WTC11 (cell line): ENCODE results near the gene FCHSD1. TPM values are rescaled to one million over a fixed set of nuclear protein-coding genes. Genes with fewer than 3 reads are reported as not detected.

Experiments used
- ATAC-seq: fragments of 200-7000 bp; cut with Tn5 transposase; 2 replicates; pipeline ENCODE4 v1.10.0; 2021; ENCODE audit warnings: mild to moderate bottlenecking, moderate library complexity
- CTCF ChIA-PET: fragments of 300-600 bp; sonication (Branson Sonifier 250); formaldehyde crosslinking; loops from one replicate; lab custom pipeline; 2021; ENCODE audit warnings: antibody characterized with exemption; lab: Charles Lee
- POLR2A ChIA-PET: fragments of 350-600 bp; sonication (Branson Sonifier 250); formaldehyde crosslinking; loops from one replicate; lab custom pipeline; 2021; ENCODE audit warnings: antibody characterized with exemption; lab: Charles Lee
- DNase-seq: peaks from one replicate; pipeline ENCODE4 v3.0.0; 2021; ENCODE audit warnings: low spot score
- H3K27ac Mint-ChIP-seq: 2 replicates; pipeline ENCODE4 v1.8.0; 2021; ENCODE audit warnings: mixed read lengths
- H3K27me3 Mint-ChIP-seq: 2 replicates; pipeline ENCODE4 v1.8.0; 2021; ENCODE audit warnings: low read depth, mild to moderate bottlenecking, moderate library complexity, mixed read lengths
- H3K36me3 Mint-ChIP-seq: 2 replicates; pipeline ENCODE4 v1.8.0; 2021; ENCODE audit warnings: mixed read lengths
- H3K4me1 Mint-ChIP-seq: 2 replicates; pipeline ENCODE4 v1.8.0; 2022; ENCODE audit warnings: mixed read lengths
- H3K4me3 Mint-ChIP-seq: 2 replicates; pipeline ENCODE4 v1.8.0; 2021; ENCODE audit warnings: mild to moderate bottlenecking, moderate library complexity, mixed read lengths
- H3K9me3 Mint-ChIP-seq: 2 replicates; pipeline ENCODE4 v1.8.0; 2021; ENCODE audit warnings: mixed read lengths
- ELF4 ChIP-seq: sonication (generic); formaldehyde crosslinking; IDR thresholded peaks from 2 replicates; pipeline ENCODE4 v1.8.1; 2022; ENCODE audit warnings: low read depth, mild to moderate bottlenecking, moderate library complexity, missing genetic modification reagents
- FOXK1 ChIP-seq: sonication (generic); formaldehyde crosslinking; IDR thresholded peaks from 2 replicates; pipeline ENCODE4 v1.8.0; 2022; ENCODE audit warnings: mild to moderate bottlenecking, moderate library complexity, missing genetic modification reagents
- FOXP1 ChIP-seq: sonication (generic); formaldehyde crosslinking; IDR thresholded peaks from 2 replicates; pipeline ENCODE4 v1.8.0; 2022; ENCODE audit warnings: missing genetic modification reagents, mild to moderate bottlenecking, moderate library complexity, borderline replicate concordance
- JAZF1 ChIP-seq: fragments of 250-450 bp; sonication (Bioruptor Pico); IDR thresholded peaks from 2 replicates; pipeline ENCODE4 v1.9.0; 2021; ENCODE audit warnings: moderate library complexity, mild to moderate bottlenecking, inconsistent platforms
- NR2C2 ChIP-seq: sonication (generic); formaldehyde crosslinking; IDR thresholded peaks from 2 replicates; pipeline ENCODE4 v1.8.0; 2022; ENCODE audit warnings: mild to moderate bottlenecking, missing genetic modification reagents
- NR3C1 ChIP-seq: sonication (generic); formaldehyde crosslinking; conservative IDR thresholded peaks from 2 replicates; pipeline ENCODE4 v1.8.1; 2023; ENCODE audit warnings: low read depth, mild to moderate bottlenecking, missing genetic modification reagents
- RELA ChIP-seq: sonication (generic); formaldehyde crosslinking; IDR thresholded peaks from 2 replicates; pipeline ENCODE4 v1.8.1; 2022; ENCODE audit warnings: missing genetic modification reagents, mild to moderate bottlenecking, borderline replicate concordance
- ZMAT4 ChIP-seq: fragments of 250-450 bp; sonication (Bioruptor Pico); IDR thresholded peaks from 2 replicates; pipeline ENCODE4 v1.9.0; 2021; ENCODE audit warnings: mild to moderate bottlenecking
- ZNF219 ChIP-seq: sonication (generic); formaldehyde crosslinking; IDR thresholded peaks from 2 replicates; pipeline ENCODE4 v1.8.0; 2023; ENCODE audit warnings: missing genetic modification reagents, mild to moderate bottlenecking, borderline replicate concordance
- ZNF232 ChIP-seq: sonication (generic); formaldehyde crosslinking; IDR thresholded peaks from 2 replicates; pipeline ENCODE4 v1.8.0; 2022; ENCODE audit warnings: mild to moderate bottlenecking, missing genetic modification reagents
- ZNF512 ChIP-seq: sonication (generic); formaldehyde crosslinking; IDR thresholded peaks from 2 replicates; pipeline ENCODE4 v1.8.1; 2022; ENCODE audit warnings: missing genetic modification reagents, borderline replicate concordance
- total RNA-seq: library from RNA; stranded (reverse); gene quantifications from 3 replicates; pipeline ENCODE4 v1.2.3, GENCODE V29; 2021
- TF ChIP-seq, protein P1 (sequence below): fragments of 250-450 bp; sonication (Bioruptor Pico); IDR thresholded peaks from 2 replicates; pipeline ENCODE4 v2.1.2; 2022; ENCODE audit warnings: mild to moderate bottlenecking, moderate library complexity
- TF ChIP-seq, protein P2 (sequence below): sonication (generic); formaldehyde crosslinking; conservative IDR thresholded peaks from 2 replicates; pipeline ENCODE4 v1.8.1; 2023; ENCODE audit warnings: mild to moderate bottlenecking, low read depth, missing genetic modification reagents, moderate library complexity
- TF ChIP-seq, protein P3 (sequence below): sonication (generic); formaldehyde crosslinking; IDR thresholded peaks from 2 replicates; pipeline ENCODE4 v1.8.1; 2023; ENCODE audit warnings: mild to moderate bottlenecking, missing genetic modification reagents, borderline replicate concordance

FCHSD1 gene
- total RNA-seq, 1 experiment from 2014 or later, result 50.3 TPM

GRCh38 chr5:141662028-141662427 lies 10.8 kb upstream of the FCHSD1 start (continued):
- TF ChIP-seq, protein P1, sequence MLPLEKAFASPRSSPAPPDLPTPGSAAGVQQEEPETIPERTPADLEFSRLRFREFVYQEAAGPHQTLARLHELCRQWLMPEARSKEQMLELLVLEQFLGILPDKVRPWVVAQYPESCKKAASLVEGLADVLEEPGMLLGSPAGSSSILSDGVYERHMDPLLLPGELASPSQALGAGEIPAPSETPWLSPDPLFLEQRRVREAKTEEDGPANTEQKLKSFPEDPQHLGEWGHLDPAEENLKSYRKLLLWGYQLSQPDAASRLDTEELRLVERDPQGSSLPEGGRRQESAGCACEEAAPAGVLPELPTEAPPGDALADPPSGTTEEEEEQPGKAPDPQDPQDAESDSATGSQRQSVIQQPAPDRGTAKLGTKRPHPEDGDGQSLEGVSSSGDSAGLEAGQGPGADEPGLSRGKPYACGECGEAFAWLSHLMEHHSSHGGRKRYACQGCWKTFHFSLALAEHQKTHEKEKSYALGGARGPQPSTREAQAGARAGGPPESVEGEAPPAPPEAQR (CRISPR knock-in tag), result no peak
- TF ChIP-seq FOXK1 (CRISPR knock-in tag), result no peak
- no peak for TF ChIP-seq RELA
- no peak for TF ChIP-seq JAZF1
- no peak for TF ChIP-seq NR2C2
- no peak for TF ChIP-seq ELF4 (CRISPR knock-in tag)
- TF ChIP-seq, all 79 proteins: peak for 0

GRCh38 chr5:141657937-141658545 lies 6.8 kb upstream of the FCHSD1 start:
- TF ChIP-seq ZNF232 (no peak), NR3C1 (no peak), ZMAT4 (CRISPR knock-in tag) (no peak), ZNF512 (CRISPR knock-in tag) (no peak), FOXP1 (no peak), ZNF219 (CRISPR knock-in tag) (no peak), ELF4 (CRISPR knock-in tag) (no peak)
- TF ChIP-seq, protein P2, sequence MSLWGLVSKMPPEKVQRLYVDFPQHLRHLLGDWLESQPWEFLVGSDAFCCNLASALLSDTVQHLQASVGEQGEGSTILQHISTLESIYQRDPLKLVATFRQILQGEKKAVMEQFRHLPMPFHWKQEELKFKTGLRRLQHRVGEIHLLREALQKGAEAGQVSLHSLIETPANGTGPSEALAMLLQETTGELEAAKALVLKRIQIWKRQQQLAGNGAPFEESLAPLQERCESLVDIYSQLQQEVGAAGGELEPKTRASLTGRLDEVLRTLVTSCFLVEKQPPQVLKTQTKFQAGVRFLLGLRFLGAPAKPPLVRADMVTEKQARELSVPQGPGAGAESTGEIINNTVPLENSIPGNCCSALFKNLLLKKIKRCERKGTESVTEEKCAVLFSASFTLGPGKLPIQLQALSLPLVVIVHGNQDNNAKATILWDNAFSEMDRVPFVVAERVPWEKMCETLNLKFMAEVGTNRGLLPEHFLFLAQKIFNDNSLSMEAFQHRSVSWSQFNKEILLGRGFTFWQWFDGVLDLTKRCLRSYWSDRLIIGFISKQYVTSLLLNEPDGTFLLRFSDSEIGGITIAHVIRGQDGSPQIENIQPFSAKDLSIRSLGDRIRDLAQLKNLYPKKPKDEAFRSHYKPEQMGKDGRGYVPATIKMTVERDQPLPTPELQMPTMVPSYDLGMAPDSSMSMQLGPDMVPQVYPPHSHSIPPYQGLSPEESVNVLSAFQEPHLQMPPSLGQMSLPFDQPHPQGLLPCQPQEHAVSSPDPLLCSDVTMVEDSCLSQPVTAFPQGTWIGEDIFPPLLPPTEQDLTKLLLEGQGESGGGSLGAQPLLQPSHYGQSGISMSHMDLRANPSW, result no peak
- TF ChIP-seq, protein P3, sequence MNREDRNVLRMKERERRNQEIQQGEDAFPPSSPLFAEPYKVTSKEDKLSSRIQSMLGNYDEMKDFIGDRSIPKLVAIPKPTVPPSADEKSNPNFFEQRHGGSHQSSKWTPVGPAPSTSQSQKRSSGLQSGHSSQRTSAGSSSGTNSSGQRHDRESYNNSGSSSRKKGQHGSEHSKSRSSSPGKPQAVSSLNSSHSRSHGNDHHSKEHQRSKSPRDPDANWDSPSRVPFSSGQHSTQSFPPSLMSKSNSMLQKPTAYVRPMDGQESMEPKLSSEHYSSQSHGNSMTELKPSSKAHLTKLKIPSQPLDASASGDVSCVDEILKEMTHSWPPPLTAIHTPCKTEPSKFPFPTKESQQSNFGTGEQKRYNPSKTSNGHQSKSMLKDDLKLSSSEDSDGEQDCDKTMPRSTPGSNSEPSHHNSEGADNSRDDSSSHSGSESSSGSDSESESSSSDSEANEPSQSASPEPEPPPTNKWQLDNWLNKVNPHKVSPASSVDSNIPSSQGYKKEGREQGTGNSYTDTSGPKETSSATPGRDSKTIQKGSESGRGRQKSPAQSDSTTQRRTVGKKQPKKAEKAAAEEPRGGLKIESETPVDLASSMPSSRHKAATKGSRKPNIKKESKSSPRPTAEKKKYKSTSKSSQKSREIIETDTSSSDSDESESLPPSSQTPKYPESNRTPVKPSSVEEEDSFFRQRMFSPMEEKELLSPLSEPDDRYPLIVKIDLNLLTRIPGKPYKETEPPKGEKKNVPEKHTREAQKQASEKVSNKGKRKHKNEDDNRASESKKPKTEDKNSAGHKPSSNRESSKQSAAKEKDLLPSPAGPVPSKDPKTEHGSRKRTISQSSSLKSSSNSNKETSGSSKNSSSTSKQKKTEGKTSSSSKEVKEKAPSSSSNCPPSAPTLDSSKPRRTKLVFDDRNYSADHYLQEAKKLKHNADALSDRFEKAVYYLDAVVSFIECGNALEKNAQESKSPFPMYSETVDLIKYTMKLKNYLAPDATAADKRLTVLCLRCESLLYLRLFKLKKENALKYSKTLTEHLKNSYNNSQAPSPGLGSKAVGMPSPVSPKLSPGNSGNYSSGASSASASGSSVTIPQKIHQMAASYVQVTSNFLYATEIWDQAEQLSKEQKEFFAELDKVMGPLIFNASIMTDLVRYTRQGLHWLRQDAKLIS (CRISPR knock-in tag), result no peak
- ChIA-PET CTCF (interaction anchor here (0.8 kb wide), 1 partner anchor 303 kb away, joined by 3 read pairs; no protein-coding TSS in a partner anchor), POLR2A (no interaction called here)
- Mint-ChIP-seq H3K27ac (no peak overlapping the region), H3K27me3 (no peaks in the 10 kb centered on the region), H3K4me1 (no peaks in the 10 kb centered on the region), H3K36me3 (peaks cover 71% of the 10 kb centered on the region), H3K4me3 (no peak overlapping the region), H3K9me3 (no peaks in the 10 kb centered on the region)
- no peak for ATAC-seq
- DNase-seq, result no peak
